ENCODE data around the gene RYR3. TPM values are rescaled to one million over a fixed set of nuclear protein-coding genes. Genes with fewer than 3 reads are reported as not detected.

RYR3 gene
- total RNA-seq, 1 experiment from 2014 or later: not detected

DNA sequence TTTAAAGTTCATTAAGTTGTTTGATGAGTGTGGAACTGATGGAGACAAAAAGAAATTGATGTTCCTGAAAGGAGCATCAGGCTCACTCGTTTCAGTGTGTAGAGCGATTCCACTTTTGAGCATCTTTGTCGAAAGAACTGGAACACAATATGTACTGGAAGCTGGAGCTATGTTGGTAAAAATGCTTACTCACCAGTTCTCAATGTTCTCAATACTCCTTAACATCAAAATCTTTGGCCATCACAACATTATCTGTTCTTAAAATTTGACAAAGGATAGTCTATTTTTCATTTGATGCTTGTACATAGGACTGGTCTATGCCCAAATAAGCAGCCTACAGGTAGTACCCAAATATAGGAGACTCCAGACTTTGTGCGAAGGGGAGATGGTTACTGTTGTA lies 18.7 kb downstream of the RYR3 start:
- intact Hi-C loops (cut with micrococcal nuclease; ENCODE audit: unreplicated experiment): no loop called here
- ChIA-PET CTCF (no interaction called here), POLR2A (ENCODE audit: low non-redundant PET) (no interaction called here)
- DNase-seq (ENCODE audit: low spot score): no peak
- H3K9me3 ChIP-seq (ENCODE audit: low read depth, low read length, poor library complexity, severe bottlenecking): no peaks in the 10 kb centered on the region
- peaks cover 28% of the 10 kb centered on the region for H3K27me3 ChIP-seq (replicated peaks; ENCODE audit: insufficient read depth, low read depth, low read length, poor library complexity)
- no peak for TF ChIP-seq EZH2 (IDR thresholded peaks at IDR 0.05; ENCODE audit: borderline replicate concordance, low read depth, low read length, poor library complexity, severe bottlenecking)
- TF ChIP-seq, protein P1, sequence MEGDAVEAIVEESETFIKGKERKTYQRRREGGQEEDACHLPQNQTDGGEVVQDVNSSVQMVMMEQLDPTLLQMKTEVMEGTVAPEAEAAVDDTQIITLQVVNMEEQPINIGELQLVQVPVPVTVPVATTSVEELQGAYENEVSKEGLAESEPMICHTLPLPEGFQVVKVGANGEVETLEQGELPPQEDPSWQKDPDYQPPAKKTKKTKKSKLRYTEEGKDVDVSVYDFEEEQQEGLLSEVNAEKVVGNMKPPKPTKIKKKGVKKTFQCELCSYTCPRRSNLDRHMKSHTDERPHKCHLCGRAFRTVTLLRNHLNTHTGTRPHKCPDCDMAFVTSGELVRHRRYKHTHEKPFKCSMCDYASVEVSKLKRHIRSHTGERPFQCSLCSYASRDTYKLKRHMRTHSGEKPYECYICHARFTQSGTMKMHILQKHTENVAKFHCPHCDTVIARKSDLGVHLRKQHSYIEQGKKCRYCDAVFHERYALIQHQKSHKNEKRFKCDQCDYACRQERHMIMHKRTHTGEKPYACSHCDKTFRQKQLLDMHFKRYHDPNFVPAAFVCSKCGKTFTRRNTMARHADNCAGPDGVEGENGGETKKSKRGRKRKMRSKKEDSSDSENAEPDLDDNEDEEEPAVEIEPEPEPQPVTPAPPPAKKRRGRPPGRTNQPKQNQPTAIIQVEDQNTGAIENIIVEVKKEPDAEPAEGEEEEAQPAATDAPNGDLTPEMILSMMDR (conservative IDR thresholded peaks at IDR 0.05; ENCODE audit: low read depth, low read length): no peak
- no peaks in the 10 kb centered on the region for H3K4me1 ChIP-seq (ENCODE audit: insufficient read depth, low read length, poor library complexity, severe bottlenecking)
- H3K27ac ChIP-seq (ENCODE audit: low read depth, low read length, poor library complexity, severe bottlenecking): no peak overlapping the region
- H3K4me3 ChIP-seq (ENCODE audit: low read depth, low read length, poor library complexity, severe bottlenecking): no peak overlapping the region
- BruUV-seq (replicated peaks): no TSS peak
- H3K36me3 ChIP-seq (ENCODE audit: insufficient read depth, low read length, poor library complexity, severe bottlenecking): no peaks in the 10 kb centered on the region

GRCh38 chr15:33330931-33331330 lies 20.2 kb downstream of the RYR3 start:
- ChIA-PET CTCF (interaction anchor here (0.5 to 0.6 kb wide), 2 partner anchors 18 to 115 kb away, joined by 4 to 8 read pairs; no protein-coding TSS in a partner anchor), POLR2A (ENCODE audit: low non-redundant PET) (no interaction called here)
- H3K27me3 ChIP-seq (replicated peaks; ENCODE audit: insufficient read depth, low read depth, low read length, poor library complexity): peaks cover 21% of the 10 kb centered on the region
- intact Hi-C loops (cut with micrococcal nuclease; ENCODE audit: unreplicated experiment): no loop called here
- H3K4me1 ChIP-seq (ENCODE audit: insufficient read depth, low read length, poor library complexity, severe bottlenecking): no peaks in the 10 kb centered on the region
- no peak for TF ChIP-seq EZH2 (IDR thresholded peaks at IDR 0.05; ENCODE audit: borderline replicate concordance, low read depth, low read length, poor library complexity, severe bottlenecking)
- TF ChIP-seq, protein P1 (conservative IDR thresholded peaks at IDR 0.05; ENCODE audit: low read depth, low read length): no peak
- DNase-seq (ENCODE audit: low spot score): no peak
- no peak overlapping the region for H3K4me3 ChIP-seq (ENCODE audit: low read depth, low read length, poor library complexity, severe bottlenecking)
- no peaks in the 10 kb centered on the region for H3K36me3 ChIP-seq (ENCODE audit: insufficient read depth, low read length, poor library complexity, severe bottlenecking)
- H3K9me3 ChIP-seq (ENCODE audit: low read depth, low read length, poor library complexity, severe bottlenecking): no peaks in the 10 kb centered on the region
- no TSS peak for BruUV-seq (replicated peaks)
- H3K27ac ChIP-seq (ENCODE audit: low read depth, low read length, poor library complexity, severe bottlenecking): no peak overlapping the region

DNA sequence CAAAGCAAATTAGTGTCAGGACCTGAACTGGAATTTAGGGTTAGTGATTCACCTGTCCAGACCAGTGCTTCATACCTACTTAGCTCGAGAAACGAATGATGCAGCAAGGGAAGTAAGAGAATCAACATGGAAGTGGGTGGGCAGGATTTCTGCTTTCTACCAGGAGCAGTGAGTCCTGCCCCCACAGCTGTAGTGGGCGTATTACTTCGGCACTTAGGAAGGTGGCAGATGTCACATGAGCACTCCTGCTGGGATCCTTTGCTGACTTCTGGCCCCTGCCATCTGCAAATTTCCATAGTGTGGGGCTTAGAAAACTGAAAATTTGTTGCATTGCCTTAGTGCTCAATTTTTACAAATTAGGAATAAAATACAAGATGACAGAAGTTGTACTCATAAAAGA lies 31.2 kb downstream of the RYR3 start:
- intact Hi-C loops (cut with micrococcal nuclease; ENCODE audit: unreplicated experiment): no loop called here
- BruUV-seq (replicated peaks): no TSS peak
- TF ChIP-seq, protein P1 (conservative IDR thresholded peaks at IDR 0.05; ENCODE audit: low read depth, low read length): no peak
- TF ChIP-seq EZH2 (IDR thresholded peaks at IDR 0.05; ENCODE audit: borderline replicate concordance, low read depth, low read length, poor library complexity, severe bottlenecking): no peak
- H3K4me3 ChIP-seq (ENCODE audit: low read depth, low read length, poor library complexity, severe bottlenecking): no peak overlapping the region
- no peaks in the 10 kb centered on the region for H3K27me3 ChIP-seq (replicated peaks; ENCODE audit: insufficient read depth, low read depth, low read length, poor library complexity)
- no peaks in the 10 kb centered on the region for H3K4me1 ChIP-seq (ENCODE audit: insufficient read depth, low read length, poor library complexity, severe bottlenecking)
- POLR2A ChIA-PET (ENCODE audit: low non-redundant PET): no interaction called here
- no peaks in the 10 kb centered on the region for H3K36me3 ChIP-seq (ENCODE audit: insufficient read depth, low read length, poor library complexity, severe bottlenecking)
- CTCF ChIA-PET: no interaction called here
- no peak overlapping the region for H3K27ac ChIP-seq (ENCODE audit: low read depth, low read length, poor library complexity, severe bottlenecking)
- no peak for DNase-seq (ENCODE audit: low spot score)
- H3K9me3 ChIP-seq (ENCODE audit: low read depth, low read length, poor library complexity, severe bottlenecking): no peaks in the 10 kb centered on the region

All from A673 (cell line).